ENCODE results near the gene LYSMD3. TPM values are rescaled to one million over a fixed set of nuclear protein-coding genes. Genes with fewer than 3 reads are reported as not detected.
A peak's percentile ranks its signal among the peaks of the same experiment; 100 is the strongest.

Gene LYSMD3
- total RNA-seq, 1 experiment from 2014 or later = 14.0 TPM

DNA sequence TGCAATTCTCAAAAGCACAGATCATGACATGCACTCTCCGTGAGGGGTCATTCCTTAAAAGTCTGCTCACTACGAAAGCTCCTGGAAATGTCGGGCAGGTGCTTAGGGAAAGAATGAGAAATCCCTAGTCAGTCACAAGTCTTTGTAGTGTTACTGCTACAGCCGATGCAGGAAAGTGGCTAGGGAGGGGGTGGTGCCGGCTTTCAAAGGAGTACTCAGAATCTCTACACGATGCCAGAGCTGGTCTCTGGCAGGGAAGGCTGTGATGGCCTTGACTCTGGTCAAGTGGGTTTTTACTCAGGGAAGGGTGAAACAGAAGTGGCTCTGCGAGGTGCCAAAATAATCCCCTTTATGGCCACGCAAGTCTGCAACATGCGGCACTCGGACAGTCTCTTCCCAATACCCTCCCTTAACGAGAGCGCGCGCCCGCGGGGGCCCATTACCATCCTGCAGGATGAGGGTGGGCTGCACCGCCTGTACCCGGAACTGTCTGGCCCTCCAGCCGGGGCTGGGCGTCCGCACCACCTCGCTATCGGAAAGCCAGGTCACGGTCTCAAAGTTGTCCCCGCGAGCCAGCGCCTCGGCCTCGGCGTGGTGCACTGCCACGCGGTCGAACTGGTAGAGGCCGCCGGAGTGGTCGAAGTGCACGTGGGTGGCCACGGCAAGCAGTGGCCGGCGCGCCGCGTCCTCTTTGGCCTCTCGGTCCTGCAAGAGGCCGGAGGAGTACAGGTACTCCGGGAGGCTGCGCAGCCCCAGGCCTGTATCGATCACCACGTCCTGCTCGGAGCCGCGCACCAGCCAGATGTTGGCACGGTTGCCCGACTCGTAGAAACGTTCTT is 55.8 kb downstream of the LYSMD3 start:
- ChIA-PET POLR2A (ENCODE audit: low non-redundant PET) (interaction anchor here (0.6 kb wide), 1 partner anchor 1006 kb away, joined by 3 read pairs; no protein-coding TSS in a partner anchor), CTCF (no interaction called here)
- Histone ChIP-seq H3K4me3 (ENCODE audit: low read depth, low read length, poor library complexity, severe bottlenecking) (peak overlapping the region; percentile 67), H3K36me3 (ENCODE audit: insufficient read depth, low read length, poor library complexity, severe bottlenecking) (no peaks in the 10 kb centered on the region), H3K27ac (ENCODE audit: low read depth, low read length, poor library complexity, severe bottlenecking) (peak overlapping the region; percentile 74), H3K9me3 (ENCODE audit: low read depth, low read length, poor library complexity, severe bottlenecking) (no peaks in the 10 kb centered on the region), H3K27me3 (replicated peaks; ENCODE audit: insufficient read depth, low read depth, low read length, poor library complexity) (no peaks in the 10 kb centered on the region), H3K4me1 (ENCODE audit: insufficient read depth, low read length, poor library complexity, severe bottlenecking) (peaks cover 26% of the 10 kb centered on the region)
- DNase-seq (ENCODE audit: low spot score) = peak; percentile 21
- intact Hi-C loops (cut with micrococcal nuclease; ENCODE audit: unreplicated experiment) = loop anchor here (1.0 kb wide), 1 partner anchor 63 kb away; no protein-coding TSS in a partner anchor
- TF ChIP-seq, protein P1, sequence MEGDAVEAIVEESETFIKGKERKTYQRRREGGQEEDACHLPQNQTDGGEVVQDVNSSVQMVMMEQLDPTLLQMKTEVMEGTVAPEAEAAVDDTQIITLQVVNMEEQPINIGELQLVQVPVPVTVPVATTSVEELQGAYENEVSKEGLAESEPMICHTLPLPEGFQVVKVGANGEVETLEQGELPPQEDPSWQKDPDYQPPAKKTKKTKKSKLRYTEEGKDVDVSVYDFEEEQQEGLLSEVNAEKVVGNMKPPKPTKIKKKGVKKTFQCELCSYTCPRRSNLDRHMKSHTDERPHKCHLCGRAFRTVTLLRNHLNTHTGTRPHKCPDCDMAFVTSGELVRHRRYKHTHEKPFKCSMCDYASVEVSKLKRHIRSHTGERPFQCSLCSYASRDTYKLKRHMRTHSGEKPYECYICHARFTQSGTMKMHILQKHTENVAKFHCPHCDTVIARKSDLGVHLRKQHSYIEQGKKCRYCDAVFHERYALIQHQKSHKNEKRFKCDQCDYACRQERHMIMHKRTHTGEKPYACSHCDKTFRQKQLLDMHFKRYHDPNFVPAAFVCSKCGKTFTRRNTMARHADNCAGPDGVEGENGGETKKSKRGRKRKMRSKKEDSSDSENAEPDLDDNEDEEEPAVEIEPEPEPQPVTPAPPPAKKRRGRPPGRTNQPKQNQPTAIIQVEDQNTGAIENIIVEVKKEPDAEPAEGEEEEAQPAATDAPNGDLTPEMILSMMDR (conservative IDR thresholded peaks at IDR 0.05; ENCODE audit: low read depth, low read length) = no peak
- no peak for TF ChIP-seq EZH2 (IDR thresholded peaks at IDR 0.05; ENCODE audit: borderline replicate concordance, low read depth, low read length, poor library complexity, severe bottlenecking)
- no TSS peak for BruUV-seq (replicated peaks)

DNA sequence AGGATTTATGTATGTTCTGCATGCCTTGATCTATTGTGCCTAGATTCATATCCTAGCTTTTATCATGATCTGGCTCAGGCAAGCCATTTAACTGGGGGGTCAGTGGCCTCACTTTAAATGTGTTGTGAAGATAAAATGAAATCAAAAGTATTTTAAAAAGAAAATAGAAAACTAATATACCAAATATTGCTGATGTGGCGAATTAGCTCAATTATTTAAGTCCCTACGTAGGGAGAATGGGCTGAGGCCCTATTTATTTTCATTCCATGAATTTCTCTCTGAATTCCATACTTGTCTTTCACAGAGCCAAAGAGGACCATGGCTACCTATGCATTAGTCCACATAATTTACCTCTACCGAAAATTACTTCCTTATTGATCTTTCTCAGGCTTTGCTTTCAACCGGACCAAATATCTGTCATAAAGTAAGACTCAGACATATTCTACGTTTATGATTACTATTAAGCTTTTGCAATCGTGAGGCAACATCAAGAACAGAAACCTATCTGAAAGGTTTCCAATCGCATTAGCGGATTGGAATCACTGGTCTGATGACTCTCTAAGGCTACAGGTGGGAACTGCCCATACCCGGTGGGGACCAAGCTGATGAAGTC is 56.5 kb downstream of the LYSMD3 start:
- ChIA-PET CTCF (interaction anchor here (0.5 kb wide), 1 partner anchor 33 kb away, joined by 11 read pairs; no protein-coding TSS in a partner anchor), POLR2A (ENCODE audit: low non-redundant PET) (no interaction called here)
- Histone ChIP-seq H3K4me1 (ENCODE audit: insufficient read depth, low read length, poor library complexity, severe bottlenecking) (peaks cover 26% of the 10 kb centered on the region), H3K4me3 (ENCODE audit: low read depth, low read length, poor library complexity, severe bottlenecking) (peak overlapping the region; percentile 67), H3K27ac (ENCODE audit: low read depth, low read length, poor library complexity, severe bottlenecking) (peak overlapping the region; percentile 74), H3K36me3 (ENCODE audit: insufficient read depth, low read length, poor library complexity, severe bottlenecking) (no peaks in the 10 kb centered on the region), H3K9me3 (ENCODE audit: low read depth, low read length, poor library complexity, severe bottlenecking) (no peaks in the 10 kb centered on the region), H3K27me3 (replicated peaks; ENCODE audit: insufficient read depth, low read depth, low read length, poor library complexity) (no peaks in the 10 kb centered on the region)
- no peak for TF ChIP-seq EZH2 (IDR thresholded peaks at IDR 0.05; ENCODE audit: borderline replicate concordance, low read depth, low read length, poor library complexity, severe bottlenecking)
- TF ChIP-seq, protein P1 (conservative IDR thresholded peaks at IDR 0.05; ENCODE audit: low read depth, low read length) = no peak
- BruUV-seq (replicated peaks) = TSS peak; percentile 41
- no peak for DNase-seq (ENCODE audit: low spot score)
- intact Hi-C loops (cut with micrococcal nuclease; ENCODE audit: unreplicated experiment) = loop anchor here (1.0 kb wide), 1 partner anchor 63 kb away; no protein-coding TSS in a partner anchor

Other genes with a start within 250 kb of the LYSMD3 start
- 25.3 and 30.1 TPM in 2 replicates for gene CETN3, start 119.8 kb downstream of the LYSMD3 start, total RNA-seq (2021)
- 6.5 and 7.8 TPM in 2 replicates for gene MBLAC2, start 54.8 kb downstream of the LYSMD3 start, total RNA-seq (2021)
- gene POLR3G, start 54.7 kb downstream of the LYSMD3 start, total RNA-seq (2021) = 10.6 and 11.8 TPM in 2 replicates
- gene ADGRV1, start 29.2 kb upstream of the LYSMD3 start, total RNA-seq (2021) = 4.0 and 6.8 TPM in 2 replicates